HG03097 (cell line): ENCODE data around the gene APOBEC3C.
"Not testable (repeated sequence)": the region's sequence is repeated elsewhere in the genome, so short reads cannot be mapped to it uniquely, and the experiment has no call there.

Experiments used
- ATAC-seq: cut with Tn5 transposase; IDR thresholded peaks from one replicate; pipeline ENCODE4 v1.9.1; 2021; ENCODE audit not compliant: unreplicated experiment, low FRiP score

The APOBEC3C gene

DNA sequence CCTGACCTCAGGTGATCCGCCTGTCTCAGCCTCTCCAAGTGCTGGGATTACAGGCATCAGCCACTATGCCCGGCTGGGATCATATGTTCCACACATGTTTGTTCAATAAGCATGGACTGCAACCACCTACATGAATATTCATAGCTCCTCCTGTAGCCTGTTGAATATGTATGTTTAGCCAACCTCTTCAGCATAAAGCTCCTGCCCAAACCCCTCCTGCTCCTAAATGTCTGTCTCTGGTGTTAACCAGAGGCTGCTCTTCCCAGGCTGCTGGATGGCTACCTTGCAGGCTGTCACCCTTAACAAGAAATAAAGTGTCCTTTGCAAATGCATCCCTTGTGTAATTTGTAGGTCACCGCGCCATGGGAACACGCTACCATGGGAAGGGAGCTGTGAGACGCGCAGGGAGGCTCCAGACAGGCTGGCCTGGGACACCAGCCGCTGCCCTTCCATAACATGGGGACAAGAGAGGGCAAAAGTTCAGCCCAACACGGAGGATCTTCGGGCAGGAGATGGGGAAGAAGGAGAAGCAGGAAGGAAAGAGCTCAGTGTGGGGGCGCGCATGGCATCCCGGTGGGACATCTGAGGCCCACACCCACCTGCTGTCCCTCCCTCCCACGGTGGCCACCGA lies 6.1 kb downstream of the APOBEC3C start:
- not testable (repeated sequence) for ATAC-seq

DNA sequence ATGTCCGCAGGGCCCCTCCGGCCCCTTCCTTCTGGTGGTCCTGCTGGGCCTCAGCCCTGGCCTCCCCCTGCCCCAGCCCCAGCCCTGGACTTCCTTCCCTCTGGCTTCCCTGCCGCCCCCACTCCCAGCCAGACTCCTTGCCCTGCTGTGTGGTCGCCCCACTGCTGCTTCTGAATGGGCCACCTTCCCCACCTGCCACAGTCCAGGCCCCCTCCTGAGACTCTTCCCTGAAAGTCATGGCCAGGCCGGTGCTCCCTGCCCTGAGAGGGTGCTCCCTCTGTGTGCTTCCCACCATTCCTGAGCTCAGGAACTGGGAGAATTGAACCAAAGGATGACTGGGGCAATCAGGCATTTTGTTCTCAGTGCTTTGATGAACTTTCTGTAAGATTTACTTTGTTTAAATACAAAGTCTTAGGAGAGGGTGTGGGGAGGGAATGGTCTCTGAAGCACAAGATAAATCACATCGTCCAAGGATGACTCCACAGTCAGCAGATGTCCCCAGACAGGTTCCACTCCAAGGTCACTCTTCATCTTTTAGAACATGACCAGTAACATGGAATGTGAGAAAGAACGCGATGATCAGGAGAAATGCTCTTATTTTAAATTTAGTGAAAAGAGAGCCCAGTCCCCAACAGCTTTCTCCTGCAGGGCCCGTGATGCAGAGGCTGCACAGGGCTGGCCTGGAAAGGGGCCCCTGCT lies 7.6 kb downstream of the APOBEC3C start:
- ATAC-seq, result no peak

GRCh38 chr22:39024519-39025308 lies 10.7 kb downstream of the APOBEC3C start:
- no peak for ATAC-seq

GRCh38 chr22:39026509-39027150 lies 12.6 kb downstream of the APOBEC3C start:
- no peak for ATAC-seq

GRCh38 chr22:39027717-39028116 lies 13.7 kb downstream of the APOBEC3C start:
- ATAC-seq, result no peak

DNA sequence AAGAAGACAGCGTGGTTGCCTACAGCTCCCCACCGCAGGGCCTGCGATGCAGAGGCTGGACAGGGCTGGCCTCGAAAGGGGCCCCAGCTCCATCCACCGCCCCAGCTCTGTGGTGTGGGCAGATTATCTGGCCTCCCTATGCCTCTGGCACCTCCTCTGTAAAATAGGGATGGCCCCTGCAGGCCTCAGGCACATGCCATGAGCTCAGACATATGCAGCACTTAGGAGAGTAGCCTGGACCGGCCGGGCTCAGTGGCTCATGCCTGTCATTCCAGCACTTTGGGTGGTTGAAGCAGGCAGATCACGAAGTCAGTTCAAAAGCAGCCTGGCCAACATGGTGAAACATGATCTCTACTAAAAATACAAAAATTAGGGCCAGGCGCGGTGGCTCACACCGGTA lies 14.2 kb downstream of the APOBEC3C start:
- no peak for ATAC-seq

GRCh38 chr22:39029227-39029626 lies 15.2 kb downstream of the APOBEC3C start:
- ATAC-seq, result no peak

GRCh38 chr22:39030705-39031104 lies 16.6 kb downstream of the APOBEC3C start:
- no peak for ATAC-seq

DNA sequence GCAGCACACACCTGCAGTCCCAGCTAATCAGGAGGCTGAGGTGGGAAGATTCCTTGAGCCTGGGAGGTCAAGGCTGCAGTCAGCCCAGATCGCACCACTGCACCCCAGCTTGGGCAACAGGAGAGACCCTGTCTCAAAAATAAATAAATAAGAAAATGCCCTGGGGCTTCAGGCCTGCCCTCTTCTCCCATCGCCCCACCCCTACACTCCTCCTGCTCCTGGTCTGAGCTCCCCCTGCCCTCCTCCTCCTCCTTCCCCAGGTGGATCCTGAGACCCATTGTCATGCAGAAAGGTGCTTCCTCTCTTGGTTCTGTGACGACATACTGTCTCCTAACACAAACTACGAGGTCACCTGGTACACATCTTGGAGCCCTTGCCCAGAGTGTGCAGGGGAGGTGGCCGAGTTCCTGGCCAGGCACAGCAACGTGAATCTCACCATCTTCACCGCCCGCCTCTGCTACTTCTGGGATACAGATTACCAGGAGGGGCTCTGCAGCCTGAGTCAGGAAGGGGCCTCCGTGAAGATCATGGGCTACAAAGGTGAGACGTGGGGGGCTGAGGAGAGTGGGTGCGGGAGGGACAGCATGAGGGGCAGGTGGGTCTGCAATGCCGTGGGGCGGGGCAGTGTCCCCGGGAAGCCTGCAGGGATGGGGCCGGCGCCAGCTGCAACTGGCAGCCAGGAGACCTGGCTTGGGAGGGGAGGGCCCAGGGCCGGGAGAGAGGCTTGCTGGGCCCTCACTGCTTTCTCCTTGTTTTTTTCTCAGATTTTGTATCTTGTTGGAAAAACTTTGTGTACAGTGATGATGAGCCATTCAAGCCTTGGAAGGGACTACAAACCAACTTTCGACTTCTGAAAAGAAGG lies 17.6 kb downstream of the APOBEC3C start:
- ATAC-seq, result not testable (repeated sequence)

DNA sequence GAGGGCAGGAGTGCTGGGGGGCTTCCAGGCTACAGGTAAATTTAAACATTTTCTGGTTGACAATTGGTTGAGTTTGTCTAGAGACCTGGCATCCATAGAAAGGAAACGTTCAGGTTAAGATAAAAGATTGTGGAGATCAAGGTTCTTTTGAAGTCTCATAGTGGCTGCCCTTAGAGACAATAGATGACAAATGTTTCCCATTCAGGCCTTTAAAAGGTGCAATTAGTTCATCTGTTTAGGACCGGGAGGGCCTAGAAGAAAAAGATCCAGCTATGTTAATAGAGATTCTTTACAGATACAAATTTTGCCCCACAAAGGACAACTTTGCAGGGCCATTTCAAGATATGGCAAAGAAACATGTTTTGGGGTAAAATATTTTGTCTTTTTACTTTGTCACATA lies 23.0 kb downstream of the APOBEC3C start:
- ATAC-seq, result not testable (repeated sequence)

GRCh38 chr22:39039306-39040126 lies 25.5 kb downstream of the APOBEC3C start:
- ATAC-seq, result no peak

GRCh38 chr22:39040155-39040537 lies 26.1 kb downstream of the APOBEC3C start:
- not testable (repeated sequence) for ATAC-seq

GRCh38 chr22:39040538-39041296 lies 26.7 kb downstream of the APOBEC3C start, which contains the start of gene APOBEC3F:
Gene APOBEC3F, plus strand, starts transcription at chr22:39040864. Its CDS starts 97 bp downstream, at chr22:39040961.
- ATAC-seq, result peak; percentile 70

GRCh38 chr22:39041908-39042307 lies 27.9 kb downstream of the APOBEC3C start:
- no peak for ATAC-seq

DNA sequence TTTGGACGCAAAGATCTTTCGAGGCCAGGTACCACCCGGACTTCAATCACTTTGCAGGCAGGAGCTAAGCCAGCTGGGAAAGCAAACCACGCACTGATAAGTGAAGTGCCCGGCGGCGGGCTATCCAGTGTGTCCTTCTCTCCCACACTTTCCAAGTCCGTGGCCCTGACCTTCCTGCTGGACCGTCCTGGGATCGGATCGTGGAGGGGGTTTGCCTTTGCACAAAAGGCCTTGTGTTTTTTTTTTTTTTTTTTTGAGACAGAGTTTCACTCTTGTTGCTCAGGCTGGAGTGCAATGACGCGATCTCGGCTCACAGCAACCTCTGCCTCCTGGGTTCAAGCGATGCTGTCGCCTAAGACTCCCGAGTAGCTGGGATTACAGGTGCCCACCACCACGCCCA lies 29.0 kb downstream of the APOBEC3C start:
- not testable (repeated sequence) for ATAC-seq

DNA sequence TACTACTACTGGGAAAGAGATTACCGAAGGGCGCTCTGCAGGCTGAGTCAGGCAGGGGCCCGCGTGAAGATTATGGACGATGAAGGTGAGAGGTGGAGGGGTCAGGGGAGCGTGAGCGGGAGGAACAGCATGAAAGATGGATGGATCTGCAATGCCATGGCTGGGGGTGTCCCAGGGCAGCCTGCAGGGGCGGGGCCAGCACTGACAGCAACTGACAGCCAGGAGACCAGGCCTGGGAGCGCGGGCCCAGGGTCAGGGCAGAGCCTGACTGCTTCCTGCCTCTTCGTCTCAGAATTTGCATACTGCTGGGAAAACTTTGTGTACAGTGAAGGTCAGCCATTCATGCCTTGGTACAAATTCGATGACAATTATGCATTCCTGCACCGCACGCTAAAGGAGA lies 31.1 kb downstream of the APOBEC3C start:
- ATAC-seq, result not testable (repeated sequence)

DNA sequence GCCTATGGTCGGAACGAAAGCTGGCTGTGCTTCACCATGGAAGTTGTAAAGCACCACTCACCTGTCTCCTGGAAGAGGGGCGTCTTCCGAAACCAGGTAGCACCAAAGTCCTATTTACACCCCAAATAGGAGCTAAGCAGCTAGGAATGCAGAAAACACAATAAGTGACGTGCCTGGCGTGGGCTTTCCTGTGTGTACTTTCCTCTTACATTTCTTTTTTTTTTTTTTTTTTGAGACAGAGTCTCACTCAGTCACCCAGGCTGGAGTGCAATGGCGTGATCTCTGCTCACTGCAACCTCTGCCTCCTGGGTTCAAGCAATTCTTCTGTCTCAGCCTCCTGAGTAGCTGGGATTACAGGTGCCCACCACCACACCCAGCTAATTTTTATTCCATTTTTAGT lies 35.4 kb downstream of the APOBEC3C start:
- not testable (repeated sequence) for ATAC-seq

GRCh38 chr22:39051844-39052495 lies 37.9 kb downstream of the APOBEC3C start:
- ATAC-seq, result not testable (repeated sequence)
